NCI-H187 (cell line): ENCODE data around the gene AHNAK2.

Experiments used
- DNase-seq, 2 experiments: peaks; one replicate each; lab custom pipeline; 2025; lab: John Stamatoyannopoulos, UW

AHNAK2 gene

DNA sequence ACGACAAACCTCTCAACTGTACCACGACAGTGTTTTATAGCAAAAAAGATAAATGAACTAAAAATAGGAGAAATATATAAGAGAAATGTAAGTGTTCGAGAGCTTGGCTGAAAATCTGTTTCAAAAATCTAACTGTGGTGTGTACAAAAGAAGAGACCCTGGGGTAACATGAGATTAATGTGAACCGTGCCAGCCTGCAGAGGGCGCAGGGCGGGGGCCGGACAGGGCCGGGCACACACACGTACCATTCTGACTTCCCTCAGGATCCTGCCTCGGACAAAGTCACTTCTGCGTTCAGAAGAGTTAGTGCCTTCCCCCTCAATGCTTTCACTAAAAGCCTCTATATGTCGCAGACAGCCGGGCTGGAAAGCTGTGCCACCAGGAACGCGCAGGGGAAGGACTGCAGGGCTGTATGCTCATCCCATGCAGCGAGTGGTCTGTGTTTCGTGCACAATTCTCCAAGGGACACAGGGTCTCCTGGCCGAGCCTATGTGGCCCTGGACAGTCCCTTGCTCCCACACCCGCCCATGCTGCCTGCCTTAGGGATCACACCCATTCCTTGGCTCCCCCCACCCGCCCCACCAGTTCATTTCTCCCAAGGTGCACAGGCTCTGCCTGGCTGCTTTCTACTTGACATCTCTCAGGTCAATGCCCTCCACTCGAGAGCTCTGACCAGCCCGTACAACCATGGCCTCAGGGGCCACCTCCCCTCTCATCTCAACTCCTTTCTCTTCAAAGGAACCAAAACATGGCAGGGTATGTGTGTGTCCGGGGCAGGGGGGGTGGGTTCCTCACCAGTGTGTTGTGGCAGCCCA is 34.2 kb upstream of the AHNAK2 start:
- no peak for DNase-seq

- no peak for DNase-seq
Measured at GRCh38 chr14:105011312-105011990, 33.3 kb upstream of the AHNAK2 start.

GRCh38 chr14:105010891-105011291 is 32.7 kb upstream of the AHNAK2 start:
- no peak for DNase-seq

- DNase-seq = no peak
Measured at GRCh38 chr14:105010106-105010505, 31.9 kb upstream of the AHNAK2 start.

DNA sequence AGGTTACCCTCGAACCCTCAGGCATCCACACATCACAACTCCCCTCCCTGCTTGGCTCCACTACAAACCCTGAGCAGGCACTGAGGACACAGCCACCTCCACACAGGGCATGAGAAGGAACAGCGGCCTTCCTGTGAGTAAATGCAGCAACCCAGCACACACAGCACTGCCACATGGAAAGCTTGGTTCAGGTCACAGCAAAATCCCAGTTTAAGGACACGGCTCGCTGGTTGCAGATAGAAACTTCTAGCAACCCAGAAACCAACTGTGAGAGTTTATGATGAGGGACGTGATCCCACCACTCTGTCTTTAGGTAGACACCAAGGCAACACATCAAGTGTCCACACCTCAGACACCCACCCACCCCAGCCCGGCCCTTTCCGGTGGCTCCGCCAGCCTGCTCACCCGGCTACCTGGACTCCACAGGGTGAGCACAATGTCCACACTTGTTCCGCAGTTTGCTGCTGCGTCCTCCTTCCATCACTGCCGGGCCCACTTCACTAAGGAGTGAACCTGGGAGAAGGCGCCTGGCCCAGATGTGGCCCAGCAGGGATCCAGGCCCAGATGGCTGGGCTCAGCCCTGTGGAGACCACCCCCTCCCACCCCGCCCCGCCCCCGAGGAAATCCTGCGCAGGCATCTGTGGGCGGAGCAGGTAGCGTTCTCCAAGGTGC is 29.6 kb upstream of the AHNAK2 start:
- DNase-seq = no peak

DNA sequence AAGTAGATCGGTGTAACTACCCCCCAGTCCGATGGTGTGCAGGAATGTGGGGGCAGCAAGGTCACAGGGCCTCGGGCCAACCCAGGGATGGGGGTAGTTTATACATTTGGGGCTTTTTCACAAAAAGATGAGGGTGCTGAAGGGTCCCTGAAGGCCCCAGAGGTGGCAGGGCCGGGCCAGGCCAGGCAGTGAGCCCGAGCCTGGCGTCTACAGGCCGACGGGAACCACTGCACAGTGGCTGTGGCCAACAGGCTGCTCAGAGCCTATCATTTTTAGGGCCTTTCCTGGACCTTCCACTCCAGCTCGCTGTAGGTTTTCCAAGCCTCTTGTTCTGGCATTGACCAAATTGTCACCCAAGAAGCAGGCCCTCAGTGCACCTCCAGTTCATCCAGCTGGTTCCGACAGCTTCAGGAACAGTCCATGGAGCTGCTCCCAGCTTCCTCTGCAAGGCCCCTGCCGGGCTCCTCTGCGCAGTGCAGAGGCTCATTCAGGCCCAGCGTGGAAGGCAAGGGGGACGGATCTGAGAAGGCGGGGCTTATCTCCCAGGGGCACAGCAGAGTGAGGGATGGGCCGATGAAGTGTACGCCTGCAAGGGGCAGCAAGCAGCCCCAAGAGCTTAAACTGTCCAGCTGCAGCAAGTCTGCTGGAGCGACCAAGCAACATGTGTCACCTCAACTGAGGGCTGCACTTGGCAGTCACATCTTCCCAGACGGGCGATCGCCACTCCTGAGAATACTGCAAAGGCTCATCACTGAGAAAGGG is 28.8 kb upstream of the AHNAK2 start:
- no peak for DNase-seq

- DNase-seq = no peak
Measured at GRCh38 chr14:105005929-105006830, 28.0 kb upstream of the AHNAK2 start.

DNA sequence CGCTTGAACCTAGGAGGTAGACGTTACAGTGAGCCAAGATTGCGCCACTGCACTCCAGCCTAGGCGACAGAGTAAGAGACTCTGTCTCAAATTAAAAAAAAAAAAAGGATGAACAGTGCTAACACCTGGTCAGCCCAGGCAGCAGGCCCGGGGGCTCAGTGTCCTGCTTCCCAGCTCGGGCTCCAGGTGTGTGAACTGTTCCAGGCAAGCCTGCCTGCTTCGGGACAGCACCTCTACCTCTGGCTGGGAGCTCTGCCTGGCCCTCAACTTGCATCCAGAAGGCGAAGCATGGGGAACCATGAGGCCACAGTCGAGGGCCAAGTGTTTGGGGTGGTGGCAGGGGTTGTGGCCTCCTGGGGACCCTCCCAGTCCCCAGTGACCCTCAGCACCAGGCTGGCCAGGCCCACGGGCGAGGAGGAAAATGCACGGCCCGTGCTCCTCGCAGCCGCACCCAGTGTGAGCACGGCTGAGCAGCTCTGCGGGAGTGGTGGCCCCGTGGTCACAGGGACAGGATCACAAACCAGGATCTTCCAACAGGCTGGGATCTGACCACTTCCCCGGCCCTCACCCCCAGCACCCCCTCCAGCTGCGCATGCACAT is 27.3 kb upstream of the AHNAK2 start:
- DNase-seq = no peak

- DNase-seq = no peak
Measured at GRCh38 chr14:104999361-104999760, 21.2 kb upstream of the AHNAK2 start.

GRCh38 chr14:104998801-104999200 is 20.6 kb upstream of the AHNAK2 start:
- DNase-seq = no peak

GRCh38 chr14:104996483-104996882 is 18.3 kb upstream of the AHNAK2 start:
- DNase-seq = no peak

DNA sequence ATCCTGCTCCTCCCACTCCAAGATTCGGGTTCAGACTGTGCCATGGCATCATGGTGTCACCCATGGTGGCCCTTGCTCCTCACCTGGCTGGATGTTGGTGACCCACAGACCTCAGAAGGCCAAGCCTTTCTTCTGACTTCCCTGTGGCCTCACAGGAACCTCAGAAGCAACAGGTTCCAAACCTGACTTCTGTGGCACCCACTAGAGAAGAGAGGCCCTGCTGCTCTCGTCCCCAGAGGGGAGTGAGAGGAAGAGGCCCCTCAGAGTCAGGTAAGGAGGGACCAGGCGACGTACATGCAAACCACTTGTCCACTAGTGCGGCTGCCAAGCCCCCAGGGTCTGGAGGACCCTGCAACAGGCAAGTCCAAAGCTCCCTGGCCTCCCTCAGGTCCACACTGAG is 17.9 kb upstream of the AHNAK2 start:
- DNase-seq = no peak

DNA sequence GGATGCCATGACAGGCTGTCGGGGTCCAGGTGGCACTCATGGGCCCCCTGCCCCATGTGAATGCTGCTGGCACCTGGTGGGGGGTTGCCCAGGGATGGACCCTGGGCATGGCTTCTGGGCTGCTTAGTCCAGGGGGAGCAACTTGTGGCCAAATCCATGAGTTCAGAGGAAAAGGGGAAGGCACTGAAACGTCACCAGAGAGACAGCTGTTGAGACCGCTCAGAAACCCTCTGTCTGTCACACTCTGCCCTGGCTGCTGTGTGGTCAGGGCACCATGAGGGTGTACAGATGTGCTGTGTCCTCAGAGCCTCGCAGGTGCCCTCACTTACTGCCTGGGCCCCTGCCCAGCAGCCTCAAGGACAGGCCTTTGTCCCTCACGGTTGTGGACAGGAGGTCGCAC is 16.8 kb upstream of the AHNAK2 start:
- DNase-seq = no peak

DNA sequence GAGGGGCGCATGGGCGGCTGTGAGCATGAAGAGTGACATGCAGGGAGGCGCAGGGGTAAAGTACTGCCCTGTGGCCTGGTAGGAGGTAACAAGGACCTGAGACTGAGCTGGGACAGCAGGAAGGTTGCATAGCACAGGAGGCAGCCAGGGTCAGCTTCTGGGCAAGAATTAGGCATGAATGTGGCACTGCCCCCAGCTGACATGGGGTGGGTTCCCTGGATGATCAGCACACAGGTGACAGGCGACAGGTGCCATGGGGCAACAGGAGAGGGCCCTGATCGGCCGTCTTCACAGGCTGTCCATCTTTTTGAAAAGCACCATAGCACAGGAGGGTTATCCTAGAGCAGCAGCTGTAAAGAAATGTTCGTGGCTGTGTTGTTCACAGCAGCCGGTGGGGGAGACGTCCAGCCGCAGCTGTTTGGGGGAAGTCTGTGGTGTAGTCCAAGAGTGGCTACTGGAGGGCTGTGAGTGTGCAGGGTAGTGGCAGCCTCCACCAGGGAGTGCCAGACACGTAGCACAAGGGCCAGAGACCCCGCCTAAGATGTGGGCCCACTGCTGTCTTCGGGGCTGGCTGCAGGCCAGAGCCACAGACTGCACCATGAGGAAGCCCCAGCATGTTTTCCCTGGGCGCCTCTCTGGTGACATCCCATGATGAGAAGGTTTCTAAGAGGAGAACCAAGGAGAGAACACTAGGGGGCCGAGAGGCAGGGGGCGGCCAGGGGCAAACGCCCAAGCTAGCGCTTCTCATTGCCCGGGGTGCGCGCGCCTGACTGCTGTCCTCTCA is 15.8 kb upstream of the AHNAK2 start:
- no peak for DNase-seq

DNA sequence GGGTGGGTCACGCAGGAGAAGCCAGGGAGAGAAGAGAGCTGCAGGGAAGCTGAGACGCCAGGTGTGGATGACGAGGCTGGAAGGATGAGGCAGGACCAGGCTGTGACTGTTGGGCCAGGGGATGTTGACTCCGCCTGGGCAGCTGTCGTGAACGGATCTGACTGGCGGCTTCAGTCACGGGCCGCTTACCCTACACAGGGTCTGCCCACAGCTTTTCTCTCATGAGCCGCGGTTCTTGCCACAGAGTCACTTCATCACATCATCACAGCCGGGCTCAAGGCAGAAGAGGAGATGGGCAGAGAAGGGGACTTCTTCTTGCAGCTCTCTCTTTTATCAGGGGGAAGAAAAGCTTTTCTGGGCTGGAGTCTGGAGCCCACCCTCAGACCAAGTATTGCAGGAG is 15.1 kb upstream of the AHNAK2 start:
- DNase-seq = no peak

DNA sequence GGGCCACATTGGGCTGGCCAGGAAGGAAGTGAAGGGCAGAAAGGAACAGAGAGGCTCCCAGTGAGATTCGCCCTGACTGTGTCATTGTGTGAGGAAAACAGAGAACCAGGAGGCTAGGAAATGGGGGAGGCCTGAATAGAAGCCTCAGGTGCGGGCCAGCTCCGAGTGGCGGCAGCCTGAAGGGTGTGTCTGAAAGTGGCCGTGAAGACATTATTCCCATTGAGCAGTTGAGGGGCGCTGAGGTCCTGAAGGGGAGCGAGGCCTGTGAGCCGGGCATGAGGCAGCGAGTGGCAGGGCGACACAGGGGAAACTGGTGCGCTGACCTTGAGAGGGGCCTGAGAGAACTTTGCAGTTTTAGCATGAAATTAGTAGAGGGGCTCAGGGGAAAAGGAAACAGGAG is 14.3 kb upstream of the AHNAK2 start:
- no peak for DNase-seq

DNA sequence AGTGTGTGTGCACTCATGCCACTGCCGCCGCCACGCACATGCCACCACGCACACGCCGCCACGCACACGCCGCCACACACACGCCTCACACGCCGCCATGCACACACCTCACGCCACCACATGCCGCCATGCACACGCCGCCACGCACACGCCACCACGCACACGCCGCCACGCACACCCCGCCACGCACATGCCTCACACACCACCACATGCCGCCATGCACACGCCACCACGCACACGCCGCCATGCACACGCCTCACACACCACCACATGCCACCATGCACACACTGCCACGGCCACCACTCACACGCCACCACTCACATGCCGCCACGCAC is 13.7 kb upstream of the AHNAK2 start:
- DNase-seq = no peak

DNA sequence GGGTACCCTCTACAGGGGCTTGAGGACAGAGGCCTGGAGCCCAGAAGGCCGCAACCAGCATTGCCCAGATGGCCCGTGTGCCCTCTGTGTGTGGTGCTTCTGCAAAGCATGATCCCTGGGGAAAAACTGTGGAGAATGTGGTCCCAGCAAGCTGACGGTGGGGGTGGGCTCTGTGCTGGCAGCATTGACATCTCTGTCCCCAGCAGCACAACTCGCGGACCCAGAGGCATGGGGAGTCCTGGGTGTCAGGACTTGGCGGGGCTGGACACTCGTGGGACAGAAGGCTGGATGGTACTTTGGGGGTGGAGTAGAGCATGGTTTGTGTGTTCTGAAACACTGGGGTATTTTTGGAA is 11.8 kb upstream of the AHNAK2 start:
- DNase-seq = no peak

- DNase-seq = no peak
Measured at GRCh38 chr14:104989236-104989950, 11.2 kb upstream of the AHNAK2 start.
